ENCODE measurements around the gene ZFYVE19.

ZFYVE19 gene

DNA sequence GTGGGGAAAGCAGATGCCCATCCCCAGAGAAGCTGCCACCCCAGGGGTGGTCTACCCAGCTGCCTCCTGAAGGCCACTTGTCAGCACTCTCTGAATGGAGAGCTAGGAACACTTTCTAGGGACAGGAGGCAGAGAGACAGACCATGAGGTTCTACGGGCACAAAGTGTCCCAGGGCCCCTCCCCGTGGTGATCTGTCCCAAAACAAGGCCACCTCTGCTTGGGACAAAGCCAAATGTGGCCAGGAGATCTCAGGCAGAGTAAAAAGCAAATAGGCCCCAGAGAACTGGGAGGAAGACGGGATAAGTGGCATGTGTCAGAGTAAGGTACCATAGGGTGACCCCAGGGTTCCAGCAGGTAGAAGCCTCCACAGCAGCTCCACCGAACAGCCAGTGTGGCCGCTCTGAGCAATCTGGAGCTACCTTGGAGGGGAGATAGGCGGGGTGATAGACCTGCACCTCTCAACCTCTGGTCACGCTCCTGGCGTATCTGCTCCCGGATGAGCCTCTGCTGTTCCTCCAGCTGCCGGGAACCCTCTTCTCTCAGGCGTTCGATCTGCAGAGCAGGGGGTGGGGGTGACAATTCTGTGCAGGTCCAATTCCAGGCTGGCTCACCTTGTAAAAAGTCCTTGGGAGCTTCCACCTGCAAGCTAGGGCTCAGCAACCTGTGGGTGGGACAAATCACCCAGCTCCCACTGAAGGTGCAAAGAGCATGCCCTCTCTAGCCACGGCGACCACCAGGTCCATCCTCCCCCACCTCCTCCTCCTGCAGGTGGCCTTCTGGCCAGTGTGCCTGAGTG, 31.0 kb upstream of the ZFYVE19 start:
- no peak for DNase-seq (ENCODE audit: low spot score)

DNA sequence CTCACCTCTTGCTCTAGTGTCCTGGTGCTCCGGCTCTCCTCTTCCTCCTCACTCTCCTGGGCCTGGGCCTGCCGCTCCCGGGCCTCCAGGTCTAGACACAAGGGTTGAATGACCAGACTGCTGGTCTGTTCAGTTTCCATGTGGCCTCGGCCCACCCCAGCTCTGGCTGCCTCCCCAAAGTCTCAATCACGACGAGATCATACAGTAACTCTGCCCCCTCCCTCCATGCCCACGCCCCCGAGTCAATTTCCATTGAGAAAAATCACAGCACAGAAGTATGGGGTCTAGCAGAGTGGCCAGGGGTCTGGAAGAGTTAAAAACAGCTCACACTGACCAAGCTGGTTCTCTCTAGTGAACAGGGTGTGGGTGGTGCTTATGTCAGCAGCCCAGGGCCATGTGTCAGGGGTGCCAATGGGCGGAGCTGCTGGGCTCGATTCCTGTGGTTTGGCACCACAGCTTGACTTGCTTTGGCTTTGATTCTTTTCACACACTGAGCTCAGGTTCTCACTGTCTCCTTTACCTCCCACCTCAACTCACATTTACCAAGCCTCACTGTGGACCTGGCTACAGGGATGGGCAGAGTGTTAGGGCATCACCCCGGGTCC, 30.2 kb upstream of the ZFYVE19 start:
- DNase-seq (ENCODE audit: low spot score) = peak; percentile 86

DNA sequence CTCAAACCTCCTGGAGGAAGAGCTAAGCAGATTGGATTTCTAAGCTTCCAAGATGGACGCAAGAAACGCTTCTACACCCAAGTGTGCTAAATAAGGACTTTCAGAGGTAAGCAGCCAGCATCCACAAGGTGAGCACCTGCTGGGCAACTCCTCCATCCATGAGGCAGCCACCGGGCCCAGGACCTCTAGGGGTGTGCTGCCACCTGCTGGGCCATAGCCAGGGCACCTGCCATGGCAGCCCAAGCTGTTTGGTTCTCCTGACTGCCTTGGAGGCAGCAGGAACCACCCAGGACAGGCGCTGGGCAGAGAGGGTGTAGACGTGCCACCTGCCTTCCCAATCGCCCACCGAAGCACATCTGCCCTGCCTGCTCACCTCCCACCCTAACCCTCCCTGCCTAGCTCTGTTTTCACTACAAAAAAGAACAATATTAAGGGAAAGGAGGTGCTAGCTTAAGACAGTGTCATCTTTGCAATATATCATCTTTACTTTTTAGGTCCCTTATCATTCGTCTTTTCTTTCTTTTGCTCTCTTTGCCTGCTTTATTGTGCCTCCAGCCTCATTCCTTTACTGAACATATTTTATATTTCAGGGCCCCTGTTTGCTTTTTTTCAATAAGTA, 24.2 kb upstream of the ZFYVE19 start:
- no peak for DNase-seq (ENCODE audit: low spot score)

GRCh38 chr15:40785164-40785563, 21.7 kb upstream of the ZFYVE19 start:
- DNase-seq (ENCODE audit: low spot score) = no peak

DNA sequence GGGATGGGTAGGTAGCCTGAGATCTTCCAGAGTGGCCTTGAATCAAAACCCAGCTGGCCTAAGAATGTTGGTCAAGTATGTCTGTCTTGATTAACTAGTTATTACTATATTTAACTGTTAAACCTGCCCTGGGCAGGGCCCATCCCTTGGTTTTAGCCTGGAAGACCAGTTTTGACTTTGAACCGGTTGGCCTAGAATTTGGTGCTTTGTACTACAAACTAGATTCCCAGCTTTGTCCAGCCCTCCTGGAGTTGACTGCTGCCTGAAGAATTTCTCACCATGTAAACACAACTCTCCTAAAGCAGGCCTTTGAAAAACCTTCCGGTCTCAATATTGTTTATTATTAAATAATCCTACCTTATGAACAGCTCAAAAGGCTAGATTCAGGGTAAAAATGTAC, 21.1 kb upstream of the ZFYVE19 start:
- DNase-seq (ENCODE audit: low spot score) = no peak

DNA sequence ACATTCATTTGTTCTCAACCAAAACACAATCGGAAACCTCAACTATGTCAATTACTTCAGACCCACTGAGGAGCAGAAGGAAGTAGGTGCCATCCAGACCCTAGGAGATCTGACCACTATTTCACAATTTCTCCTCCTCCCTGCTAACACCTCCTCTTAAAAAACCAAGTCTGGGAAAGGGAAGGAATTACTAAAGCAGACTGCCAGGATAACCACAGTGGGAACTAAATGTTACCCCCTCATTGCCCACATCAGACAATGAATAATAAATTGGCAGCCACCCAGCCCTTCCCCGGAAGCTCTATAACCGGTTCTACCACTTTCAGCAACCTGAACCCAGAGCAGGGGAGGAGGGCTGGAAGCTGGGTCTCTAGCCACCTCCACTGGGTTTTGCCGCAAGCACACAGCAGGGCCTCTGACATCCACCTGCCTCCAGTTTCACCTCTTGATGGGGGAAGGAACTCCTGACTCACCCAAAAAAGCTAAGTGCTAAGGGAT, 19.5 kb upstream of the ZFYVE19 start:
- DNase-seq (ENCODE audit: low spot score) = peak; percentile 65

DNA sequence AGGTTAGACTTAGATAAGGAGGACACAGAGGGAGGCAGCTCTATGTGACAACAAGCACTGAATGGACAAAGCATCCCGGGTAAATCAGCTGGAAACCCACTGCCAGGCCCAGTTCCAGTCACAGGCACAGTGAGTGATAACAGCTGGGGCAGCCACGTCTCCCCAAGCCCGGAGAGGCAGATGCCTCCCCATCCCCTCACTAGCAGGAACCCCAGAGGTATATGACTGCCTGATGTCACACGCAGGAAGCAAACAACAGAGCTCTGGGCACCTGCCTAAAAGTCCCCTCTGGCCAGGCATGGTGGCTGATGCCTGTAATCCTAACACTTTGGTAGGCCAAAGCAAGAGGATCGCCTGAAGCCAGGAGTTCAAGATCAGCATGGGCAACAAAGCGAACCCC, 18.9 kb upstream of the ZFYVE19 start:
- no peak for DNase-seq (ENCODE audit: low spot score)

DNA sequence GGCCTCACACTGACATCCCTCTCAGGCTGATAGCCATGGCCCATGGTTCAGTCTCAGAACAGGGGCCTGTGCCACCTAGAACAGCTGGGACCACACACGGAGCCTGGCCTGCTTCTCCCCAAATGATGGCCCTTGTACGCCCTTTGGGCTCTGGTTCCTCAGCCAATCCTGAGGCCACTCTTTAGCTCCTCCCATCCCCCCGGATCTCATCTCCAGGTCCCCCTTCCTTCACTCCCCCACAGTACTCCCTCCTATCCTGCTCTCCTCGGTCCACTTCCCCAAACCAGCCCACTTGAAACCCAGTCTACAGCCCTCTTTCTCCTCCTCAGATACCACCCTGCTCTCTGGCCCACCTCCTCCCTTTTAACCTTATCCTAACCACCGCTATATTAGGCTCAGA, 17.8 kb upstream of the ZFYVE19 start:
- no peak for DNase-seq (ENCODE audit: low spot score)

- DNase-seq (ENCODE audit: low spot score) = no peak
These were observed 16.9 kb upstream of the ZFYVE19 start for GRCh38 chr15:40789999-40790398.

DNA sequence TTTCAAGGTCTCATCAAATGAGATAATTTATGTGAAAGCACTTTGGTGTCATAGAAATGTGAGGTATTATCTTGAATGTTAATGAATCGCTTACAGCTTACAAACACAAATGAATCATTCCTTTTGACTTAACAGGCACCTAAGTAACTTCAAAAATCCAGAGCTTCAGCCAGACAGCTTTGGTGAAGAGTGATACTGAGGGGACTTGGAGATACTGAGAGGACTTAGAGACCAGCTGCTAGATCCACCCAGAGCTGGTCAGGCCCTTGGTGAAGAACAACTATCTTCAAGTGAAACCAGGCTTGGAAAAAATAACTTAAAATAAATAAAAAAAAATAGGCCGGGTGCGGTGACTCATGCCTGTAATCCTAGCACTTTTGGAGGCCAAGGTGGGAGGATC, 16.2 kb upstream of the ZFYVE19 start:
- DNase-seq (ENCODE audit: low spot score) = no peak

GRCh38 chr15:40792394-40792793, 14.5 kb upstream of the ZFYVE19 start:
- DNase-seq (ENCODE audit: low spot score) = no peak

- peak; percentile 73 for DNase-seq (ENCODE audit: low spot score)
These were observed 13.5 kb upstream of the ZFYVE19 start for GRCh38 chr15:40793216-40793989.

- DNase-seq (ENCODE audit: low spot score) = no peak
These were observed 10.8 kb upstream of the ZFYVE19 start for GRCh38 chr15:40796041-40796440.

DNA sequence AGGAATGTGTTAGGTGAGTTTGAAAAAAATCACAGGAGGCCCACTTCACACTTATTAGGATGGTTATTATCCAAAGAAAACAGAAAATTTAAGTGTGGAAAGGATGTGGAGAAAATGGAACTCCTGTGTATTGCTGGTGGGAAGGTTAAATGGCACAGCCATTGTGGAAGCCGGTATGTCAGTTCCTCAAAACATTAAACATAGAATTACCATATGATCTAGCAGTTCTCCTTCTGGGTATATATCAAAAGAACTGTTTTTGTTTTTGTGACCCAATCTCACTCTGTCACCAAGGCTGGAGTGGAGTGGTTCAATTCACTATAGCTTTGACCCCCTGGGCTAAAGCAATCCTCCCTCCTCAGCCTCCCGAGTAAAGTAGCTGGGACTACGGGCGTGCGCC, 10.4 kb upstream of the ZFYVE19 start:
- no peak for DNase-seq (ENCODE audit: low spot score)

GRCh38 chr15:40799523-40799922, 7.4 kb upstream of the ZFYVE19 start:
- DNase-seq (ENCODE audit: low spot score) = no peak

GRCh38 chr15:40803076-40803475, 3.8 kb upstream of the ZFYVE19 start:
- no peak for DNase-seq (ENCODE audit: low spot score)

- DNase-seq (ENCODE audit: low spot score) = no peak
These were observed 3.2 kb upstream of the ZFYVE19 start for GRCh38 chr15:40803688-40804087.

DNA sequence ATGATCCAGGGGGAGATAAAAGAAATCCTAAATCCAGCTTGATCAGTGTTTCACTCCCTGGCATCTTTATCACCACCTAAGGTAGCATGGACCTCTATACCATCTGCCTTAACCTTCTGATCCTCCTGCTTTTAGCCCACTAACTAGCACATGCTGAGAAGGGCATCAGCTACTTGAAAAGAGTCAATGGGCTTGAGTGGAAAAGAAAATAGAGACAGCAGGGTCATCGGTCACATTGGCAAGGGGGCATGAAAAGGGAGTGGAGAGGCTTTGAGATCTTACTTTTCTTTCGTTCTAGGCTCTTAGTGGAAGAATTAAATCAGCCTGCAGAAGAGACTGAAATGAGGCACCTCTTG, 239 bp upstream of the ZFYVE19 start:
- DNase-seq (ENCODE audit: low spot score) = no peak

GRCh38 chr15:40807888-40808461, 1.1 kb downstream of the ZFYVE19 start:
- no peak for DNase-seq (ENCODE audit: low spot score)

DNA sequence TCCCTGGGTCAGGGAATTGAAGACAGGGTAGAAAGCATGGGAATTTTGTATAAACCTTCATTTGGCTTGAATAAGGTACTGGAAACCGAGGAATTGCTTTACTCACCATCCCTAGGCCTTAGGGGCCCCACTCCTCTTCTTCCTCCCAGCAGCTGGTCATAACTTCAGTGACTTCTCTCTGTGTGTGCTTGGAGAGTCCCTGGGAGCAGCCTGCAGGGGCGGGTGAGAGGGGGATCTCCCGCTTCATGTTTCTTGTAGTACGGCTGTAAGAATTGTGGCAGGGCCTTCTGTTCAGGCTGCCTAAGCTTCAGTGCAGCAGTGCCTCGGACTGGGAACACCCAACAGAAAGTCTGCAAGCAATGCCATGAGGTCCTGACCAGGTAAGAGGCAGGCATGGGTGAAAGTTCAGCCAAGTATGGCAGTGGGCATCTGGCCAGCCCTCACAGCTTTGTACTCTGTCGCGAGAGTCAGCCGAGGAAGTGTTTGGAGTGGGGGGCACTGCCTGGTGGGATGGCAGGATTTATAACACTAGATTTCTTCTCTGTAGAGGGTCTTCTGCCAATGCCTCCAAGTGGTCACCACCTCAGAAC, 2.1 kb downstream of the ZFYVE19 start:
- no peak for DNase-seq (ENCODE audit: low spot score)

GRCh38 chr15:40812721-40813425, 6.0 kb downstream of the ZFYVE19 start:
- DNase-seq (ENCODE audit: low spot score) = no peak

All from GM03348 (cell line).